ENCODE results near the gene SMG6. TPM values are rescaled to one million over a fixed set of nuclear protein-coding genes. Genes with fewer than 3 reads are reported as not detected.

The SMG6 gene
- total and polyA plus RNA-seq, 2 of the 13 experiments (the other 11 are each of a cell fraction or from before 2014, with no cell fraction given): 4.6 to 14.6 TPM

GRCh38 chr17:2050300-2051060, 253.1 kb downstream of the SMG6 start (continued):
- TF ChIP-seq ZNF510 (CRISPR knock-in tag; IDR thresholded peaks at IDR 0.05; ENCODE audit: low read depth) (no peak), GABPB1 (CRISPR knock-in tag; IDR thresholded peaks at IDR 0.05) (peak; percentile 89), FOXO1 (CRISPR knock-in tag; IDR thresholded peaks at IDR 0.05) (peak; percentile 7; the same call in 1 of the 2 replicates), ZBTB21 (CRISPR knock-in tag; IDR thresholded peaks at IDR 0.05) (peak; percentile 96), FOXK1 (CRISPR knock-in tag; IDR thresholded peaks at IDR 0.05; ENCODE audit: borderline replicate concordance, low read depth) (peak; percentile 16; the same call in 1 of the 2 replicates), ZNF3 (CRISPR knock-in tag; IDR thresholded peaks at IDR 0.05) (no peak), POLR2A (IDR thresholded peaks at IDR 0.05; ENCODE audit: insufficient read depth in 1 of 2, low read depth in 2 of 2, low read length in 2 of 2) (no peak), LBX2 (CRISPR knock-in tag; IDR thresholded peaks at IDR 0.05; ENCODE audit: borderline replicate concordance) (no peak), SOX13 (IDR thresholded peaks at IDR 0.05) (no peak), SOX13 (CRISPR knock-in tag; conservative IDR thresholded peaks at IDR 0.05 in 1 of 2, IDR thresholded peaks at IDR 0.05 in 1 of 2) (no peak), ZNF777 (CRISPR knock-in tag; IDR thresholded peaks at IDR 0.05) (peak; percentile 52), MYC (CRISPR knock-in tag; IDR thresholded peaks at IDR 0.05; ENCODE audit: borderline replicate concordance) (peak; percentile 47; the same call in 1 of the 2 replicates), ATF3 (CRISPR knock-in tag; IDR thresholded peaks at IDR 0.05) (no peak), ZSCAN12 (CRISPR knock-in tag; IDR thresholded peaks at IDR 0.05) (no peak), NCOA2 (CRISPR knock-in tag; IDR thresholded peaks at IDR 0.05) (no peak)
- TF ChIP-seq, protein P1, sequence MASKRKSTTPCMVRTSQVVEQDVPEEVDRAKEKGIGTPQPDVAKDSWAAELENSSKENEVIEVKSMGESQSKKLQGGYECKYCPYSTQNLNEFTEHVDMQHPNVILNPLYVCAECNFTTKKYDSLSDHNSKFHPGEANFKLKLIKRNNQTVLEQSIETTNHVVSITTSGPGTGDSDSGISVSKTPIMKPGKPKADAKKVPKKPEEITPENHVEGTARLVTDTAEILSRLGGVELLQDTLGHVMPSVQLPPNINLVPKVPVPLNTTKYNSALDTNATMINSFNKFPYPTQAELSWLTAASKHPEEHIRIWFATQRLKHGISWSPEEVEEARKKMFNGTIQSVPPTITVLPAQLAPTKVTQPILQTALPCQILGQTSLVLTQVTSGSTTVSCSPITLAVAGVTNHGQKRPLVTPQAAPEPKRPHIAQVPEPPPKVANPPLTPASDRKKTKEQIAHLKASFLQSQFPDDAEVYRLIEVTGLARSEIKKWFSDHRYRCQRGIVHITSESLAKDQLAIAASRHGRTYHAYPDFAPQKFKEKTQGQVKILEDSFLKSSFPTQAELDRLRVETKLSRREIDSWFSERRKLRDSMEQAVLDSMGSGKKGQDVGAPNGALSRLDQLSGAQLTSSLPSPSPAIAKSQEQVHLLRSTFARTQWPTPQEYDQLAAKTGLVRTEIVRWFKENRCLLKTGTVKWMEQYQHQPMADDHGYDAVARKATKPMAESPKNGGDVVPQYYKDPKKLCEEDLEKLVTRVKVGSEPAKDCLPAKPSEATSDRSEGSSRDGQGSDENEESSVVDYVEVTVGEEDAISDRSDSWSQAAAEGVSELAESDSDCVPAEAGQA (IDR thresholded peaks at IDR 0.05; ENCODE audit: low read depth): peak; percentile 77
- TF ChIP-seq, protein P1 (CRISPR knock-in tag; IDR thresholded peaks at IDR 0.05; ENCODE audit: borderline replicate concordance): no peak
- TF ChIP-seq, protein P2, sequence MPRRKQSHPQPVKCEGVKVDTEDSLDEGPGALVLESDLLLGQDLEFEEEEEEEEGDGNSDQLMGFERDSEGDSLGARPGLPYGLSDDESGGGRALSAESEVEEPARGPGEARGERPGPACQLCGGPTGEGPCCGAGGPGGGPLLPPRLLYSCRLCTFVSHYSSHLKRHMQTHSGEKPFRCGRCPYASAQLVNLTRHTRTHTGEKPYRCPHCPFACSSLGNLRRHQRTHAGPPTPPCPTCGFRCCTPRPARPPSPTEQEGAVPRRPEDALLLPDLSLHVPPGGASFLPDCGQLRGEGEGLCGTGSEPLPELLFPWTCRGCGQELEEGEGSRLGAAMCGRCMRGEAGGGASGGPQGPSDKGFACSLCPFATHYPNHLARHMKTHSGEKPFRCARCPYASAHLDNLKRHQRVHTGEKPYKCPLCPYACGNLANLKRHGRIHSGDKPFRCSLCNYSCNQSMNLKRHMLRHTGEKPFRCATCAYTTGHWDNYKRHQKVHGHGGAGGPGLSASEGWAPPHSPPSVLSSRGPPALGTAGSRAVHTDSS (CRISPR knock-in tag; conservative IDR thresholded peaks at IDR 0.05): 0 out of 2 replicates have a peak, but pooled peaks have one; percentile 7
- TF ChIP-seq, protein P3, sequence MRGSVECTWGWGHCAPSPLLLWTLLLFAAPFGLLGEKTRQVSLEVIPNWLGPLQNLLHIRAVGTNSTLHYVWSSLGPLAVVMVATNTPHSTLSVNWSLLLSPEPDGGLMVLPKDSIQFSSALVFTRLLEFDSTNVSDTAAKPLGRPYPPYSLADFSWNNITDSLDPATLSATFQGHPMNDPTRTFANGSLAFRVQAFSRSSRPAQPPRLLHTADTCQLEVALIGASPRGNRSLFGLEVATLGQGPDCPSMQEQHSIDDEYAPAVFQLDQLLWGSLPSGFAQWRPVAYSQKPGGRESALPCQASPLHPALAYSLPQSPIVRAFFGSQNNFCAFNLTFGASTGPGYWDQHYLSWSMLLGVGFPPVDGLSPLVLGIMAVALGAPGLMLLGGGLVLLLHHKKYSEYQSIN (CRISPR knock-in tag; IDR thresholded peaks at IDR 0.05; ENCODE audit: borderline replicate concordance): no peak

Measured in HepG2 (cell line).